Smooth muscle cell (in vitro differentiated cells): ENCODE measurements around the gene RAD9A. TPM values are rescaled to one million over a fixed set of nuclear protein-coding genes. Genes with fewer than 3 reads are reported as not detected.

Experiments used
- DNase-seq: peaks from one replicate; lab custom pipeline; 2025; ENCODE audit not compliant: unreplicated experiment; lab: John Stamatoyannopoulos, UW
- H2AFZ ChIP-seq: fragments of 200-600 bp; sonication (generic); 2 replicates; pipeline ENCODE4 v1.6.0; 2016; ENCODE audit warnings: antibody characterized with exemption, low read depth, mild to moderate bottlenecking
- H3F3A ChIP-seq: fragments of 200-600 bp; sonication (generic); 2 replicates; pipeline ENCODE4 v1.6.0; 2017; ENCODE audit warnings: antibody characterized with exemption, low read depth
- H3K27ac ChIP-seq: fragments of 200-600 bp; sonication (generic); 2 replicates; pipeline ENCODE4 v1.5.1; 2016; ENCODE audit warnings: low read depth, mild to moderate bottlenecking
- H3K27me3 ChIP-seq: fragments of 200-600 bp; sonication (generic); 2 replicates; pipeline ENCODE4 v1.6.1; 2016; ENCODE audit warnings: low read depth, mild to moderate bottlenecking
- H3K36me3 ChIP-seq: fragments of 200-600 bp; sonication (generic); 2 replicates; pipeline ENCODE4 v1.5.1; 2016; ENCODE audit warnings: low read depth
- H3K4me1 ChIP-seq: fragments of 200-600 bp; sonication (generic); 2 replicates; pipeline ENCODE4 v1.5.1; 2016; ENCODE audit warnings: low read depth
- H3K4me2 ChIP-seq: fragments of 200-600 bp; sonication (generic); 2 replicates; pipeline ENCODE4 v1.6.0; 2016; ENCODE audit warnings: mild to moderate bottlenecking
- H3K4me3 ChIP-seq: fragments of 200-600 bp; sonication (generic); 2 replicates; pipeline ENCODE4 v1.5.1; 2016; ENCODE audit warnings: mild to moderate bottlenecking
- H3K79me2 ChIP-seq: fragments of 200-600 bp; sonication (generic); 2 replicates; pipeline ENCODE4 v1.6.0; 2016; ENCODE audit warnings: low read depth, mild to moderate bottlenecking
- H3K9ac ChIP-seq: fragments of 200-600 bp; sonication (generic); 2 replicates; pipeline ENCODE4 v1.6.0; 2016; ENCODE audit warnings: low read depth
- H3K9me3 ChIP-seq: fragments of 200-600 bp; sonication (generic); replicated peaks from 2 replicates; pipeline ENCODE4 v1.5.1; 2016; ENCODE audit warnings: low read depth
- H4K20me1 ChIP-seq: fragments of 200-600 bp; sonication (generic); 2 replicates; pipeline ENCODE4 v1.6.0; 2016; ENCODE audit warnings: low read depth
- WGBS: methylation state at CpG from one replicate; pipeline ENCODE4 v1.1.7; 2016; ENCODE audit warnings: low lambda C conversion rate; 5-methylcytosine and 5-hydroxymethylcytosine counted together
- polyA plus RNA-seq: library from polyadenylated mRNA; unstranded; fragments of >200 nt; fragmentation: Nextera tagmentation; extraction: Ambion mirVana; gene quantifications from 2 replicates; pipeline ENCODE4 v1.2.1, GENCODE V29; 2016
- total RNA-seq: library from RNA; depleted of rRNA; stranded (reverse); fragments of >200 nt; gene quantifications from 2 replicates; pipeline ENCODE4 v1.2.3, GENCODE V29; 2014
- TF ChIP-seq, protein P1 (sequence below): fragments of 200-600 bp; sonication (generic); IDR thresholded peaks from 2 replicates; pipeline ENCODE4 v1.5.1; 2017; ENCODE audit warnings: borderline replicate concordance, mild to moderate bottlenecking, antibody characterized with exemption; ENCODE audit not compliant: insufficient read depth, poor library complexity, severe bottlenecking

The RAD9A gene
- total and polyA plus RNA-seq, 2 experiments from 2014 or later = 19.5 to 21.4 TPM

DNA sequence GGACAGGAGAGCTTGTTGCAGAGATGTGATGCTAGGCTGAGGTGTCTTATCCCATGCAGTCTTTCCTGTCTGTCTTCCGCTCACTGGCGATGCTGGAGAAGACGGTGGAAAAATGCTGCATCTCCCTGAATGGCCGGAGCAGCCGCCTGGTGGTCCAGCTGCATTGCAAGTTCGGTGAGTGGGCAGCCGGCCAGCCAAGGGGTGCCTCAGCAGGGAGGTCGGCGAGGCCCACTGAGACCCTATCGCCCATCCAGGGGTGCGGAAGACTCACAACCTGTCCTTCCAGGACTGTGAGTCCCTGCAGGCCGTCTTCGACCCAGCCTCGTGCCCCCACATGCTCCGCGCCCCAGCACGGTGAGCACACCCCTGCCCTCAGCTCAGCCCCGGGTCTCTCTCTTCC lies 1.7 kb downstream of the RAD9A start:
- no peak overlapping the region for H3K9ac ChIP-seq
- no peak overlapping the region for H3K27ac ChIP-seq
- no peak overlapping the region for H3K4me2 ChIP-seq
- WGBS = 96% methylated on average over 18 of the region's 18 CpGs
- H3K4me3 ChIP-seq = no peak overlapping the region
- no peak for DNase-seq
- TF ChIP-seq, protein P1, sequence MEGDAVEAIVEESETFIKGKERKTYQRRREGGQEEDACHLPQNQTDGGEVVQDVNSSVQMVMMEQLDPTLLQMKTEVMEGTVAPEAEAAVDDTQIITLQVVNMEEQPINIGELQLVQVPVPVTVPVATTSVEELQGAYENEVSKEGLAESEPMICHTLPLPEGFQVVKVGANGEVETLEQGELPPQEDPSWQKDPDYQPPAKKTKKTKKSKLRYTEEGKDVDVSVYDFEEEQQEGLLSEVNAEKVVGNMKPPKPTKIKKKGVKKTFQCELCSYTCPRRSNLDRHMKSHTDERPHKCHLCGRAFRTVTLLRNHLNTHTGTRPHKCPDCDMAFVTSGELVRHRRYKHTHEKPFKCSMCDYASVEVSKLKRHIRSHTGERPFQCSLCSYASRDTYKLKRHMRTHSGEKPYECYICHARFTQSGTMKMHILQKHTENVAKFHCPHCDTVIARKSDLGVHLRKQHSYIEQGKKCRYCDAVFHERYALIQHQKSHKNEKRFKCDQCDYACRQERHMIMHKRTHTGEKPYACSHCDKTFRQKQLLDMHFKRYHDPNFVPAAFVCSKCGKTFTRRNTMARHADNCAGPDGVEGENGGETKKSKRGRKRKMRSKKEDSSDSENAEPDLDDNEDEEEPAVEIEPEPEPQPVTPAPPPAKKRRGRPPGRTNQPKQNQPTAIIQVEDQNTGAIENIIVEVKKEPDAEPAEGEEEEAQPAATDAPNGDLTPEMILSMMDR = no peak
- H3K4me1 ChIP-seq = peaks cover 3% of the 10 kb centered on the region
- no peaks in the 10 kb centered on the region for H4K20me1 ChIP-seq
- H2AFZ ChIP-seq = no peak overlapping the region
- H3K79me2 ChIP-seq = no peaks in the 10 kb centered on the region
- no peaks in the 10 kb centered on the region for H3F3A ChIP-seq
- no peaks in the 10 kb centered on the region for H3K36me3 ChIP-seq
- H3K9me3 ChIP-seq = no peaks in the 10 kb centered on the region
- no peaks in the 10 kb centered on the region for H3K27me3 ChIP-seq

DNA sequence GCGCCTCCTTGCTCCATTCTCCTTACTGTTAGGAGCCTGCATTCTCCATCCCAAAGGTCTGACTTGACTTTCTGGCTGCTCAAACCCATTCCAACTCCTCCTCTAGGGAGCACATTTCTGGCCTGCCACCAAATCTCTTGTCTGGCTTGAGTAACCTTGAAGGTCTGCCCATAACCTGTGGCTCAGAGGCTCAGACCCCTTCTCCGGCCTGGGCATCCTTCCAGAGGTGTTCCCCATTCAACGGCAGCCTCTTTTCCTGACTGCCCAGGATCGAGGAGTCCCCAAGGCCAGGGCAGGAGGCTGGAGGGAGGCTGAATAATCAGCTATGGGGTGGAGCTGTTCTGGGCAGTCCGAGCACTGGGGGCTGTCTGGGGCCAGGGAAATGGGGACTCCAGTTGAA lies 2.2 kb downstream of the RAD9A start:
- TF ChIP-seq, protein P1 = no peak
- H3K27ac ChIP-seq = no peak overlapping the region

DNA sequence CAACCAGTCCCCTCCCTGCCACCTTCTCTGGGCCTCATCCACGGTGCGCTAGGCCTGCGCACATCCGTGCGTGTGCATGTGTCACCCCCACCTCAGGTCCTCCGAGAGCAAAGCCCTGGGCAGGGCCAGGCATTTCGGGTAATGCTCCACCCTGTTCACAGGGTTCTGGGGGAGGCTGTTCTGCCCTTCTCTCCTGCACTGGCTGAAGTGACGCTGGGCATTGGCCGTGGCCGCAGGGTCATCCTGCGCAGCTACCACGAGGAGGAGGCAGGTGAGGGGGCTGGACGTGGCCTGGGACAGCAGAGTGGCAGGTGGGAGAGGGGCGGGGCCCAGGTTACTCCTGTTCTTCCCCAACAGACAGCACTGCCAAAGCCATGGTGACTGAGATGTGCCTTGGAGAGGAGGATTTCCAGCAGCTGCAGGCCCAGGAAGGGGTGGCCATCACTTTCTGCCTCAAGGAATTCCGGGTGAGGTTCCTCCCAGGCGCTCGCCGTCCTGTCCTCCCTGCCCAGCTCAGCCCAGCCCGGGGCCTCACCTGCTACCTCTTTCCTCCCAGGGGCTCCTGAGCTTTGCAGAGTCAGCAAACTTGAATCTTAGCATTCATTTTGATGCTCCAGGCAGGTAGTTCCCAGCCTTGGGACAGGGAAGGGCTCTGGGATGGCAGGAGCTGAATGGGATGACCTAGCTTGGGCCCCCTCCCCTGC lies 3.9 kb downstream of the RAD9A start:
- no peak overlapping the region for H3K9ac ChIP-seq

More for the DNA sequence above, 2.2 kb downstream of the RAD9A start:
- Histone ChIP-seq H3K9ac (no peak overlapping the region), H3K4me1 (peaks cover 3% of the 10 kb centered on the region), H3K9me3 (no peaks in the 10 kb centered on the region), H3K27me3 (no peaks in the 10 kb centered on the region), H4K20me1 (peaks cover 2% of the 10 kb centered on the region), H3K79me2 (no peaks in the 10 kb centered on the region), H3K4me3 (no peak overlapping the region), H3K36me3 (no peaks in the 10 kb centered on the region), H2AFZ (no peak overlapping the region), H3K4me2 (no peak overlapping the region), H3F3A (no peaks in the 10 kb centered on the region)
- DNase-seq = no peak
- 96% methylated on average over 5 of the region's 5 CpGs for WGBS

More for the DNA sequence above, 3.9 kb downstream of the RAD9A start:
- H3K4me3 ChIP-seq = no peak overlapping the region
- H3K9me3 ChIP-seq = no peaks in the 10 kb centered on the region
- no peak for DNase-seq
- H3K27me3 ChIP-seq = no peaks in the 10 kb centered on the region
- TF ChIP-seq, protein P1 = no peak
- H3K4me2 ChIP-seq = no peak overlapping the region
- no peaks in the 10 kb centered on the region for H3K36me3 ChIP-seq
- H4K20me1 ChIP-seq = peaks cover 19% of the 10 kb centered on the region
- no peak overlapping the region for H2AFZ ChIP-seq
- peaks cover 14% of the 10 kb centered on the region for H3K79me2 ChIP-seq
- WGBS = 94% methylated on average over 19 of the region's 19 CpGs
- no peaks in the 10 kb centered on the region for H3F3A ChIP-seq
- H3K27ac ChIP-seq = no peak overlapping the region
- H3K4me1 ChIP-seq = peaks cover 8% of the 10 kb centered on the region
